ENCODE measurements around the gene MLXIP.
"Not testable (repeated sequence)": the region's sequence is repeated elsewhere in the genome, so short reads cannot be mapped to it uniquely, and the experiment has no call there.

Gene MLXIP, protein sequence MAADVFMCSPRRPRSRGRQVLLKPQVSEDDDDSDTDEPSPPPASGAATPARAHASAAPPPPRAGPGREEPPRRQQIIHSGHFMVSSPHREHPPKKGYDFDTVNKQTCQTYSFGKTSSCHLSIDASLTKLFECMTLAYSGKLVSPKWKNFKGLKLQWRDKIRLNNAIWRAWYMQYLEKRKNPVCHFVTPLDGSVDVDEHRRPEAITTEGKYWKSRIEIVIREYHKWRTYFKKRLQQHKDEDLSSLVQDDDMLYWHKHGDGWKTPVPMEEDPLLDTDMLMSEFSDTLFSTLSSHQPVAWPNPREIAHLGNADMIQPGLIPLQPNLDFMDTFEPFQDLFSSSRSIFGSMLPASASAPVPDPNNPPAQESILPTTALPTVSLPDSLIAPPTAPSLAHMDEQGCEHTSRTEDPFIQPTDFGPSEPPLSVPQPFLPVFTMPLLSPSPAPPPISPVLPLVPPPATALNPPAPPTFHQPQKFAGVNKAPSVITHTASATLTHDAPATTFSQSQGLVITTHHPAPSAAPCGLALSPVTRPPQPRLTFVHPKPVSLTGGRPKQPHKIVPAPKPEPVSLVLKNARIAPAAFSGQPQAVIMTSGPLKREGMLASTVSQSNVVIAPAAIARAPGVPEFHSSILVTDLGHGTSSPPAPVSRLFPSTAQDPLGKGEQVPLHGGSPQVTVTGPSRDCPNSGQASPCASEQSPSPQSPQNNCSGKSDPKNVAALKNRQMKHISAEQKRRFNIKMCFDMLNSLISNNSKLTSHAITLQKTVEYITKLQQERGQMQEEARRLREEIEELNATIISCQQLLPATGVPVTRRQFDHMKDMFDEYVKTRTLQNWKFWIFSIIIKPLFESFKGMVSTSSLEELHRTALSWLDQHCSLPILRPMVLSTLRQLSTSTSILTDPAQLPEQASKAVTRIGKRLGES

DNA sequence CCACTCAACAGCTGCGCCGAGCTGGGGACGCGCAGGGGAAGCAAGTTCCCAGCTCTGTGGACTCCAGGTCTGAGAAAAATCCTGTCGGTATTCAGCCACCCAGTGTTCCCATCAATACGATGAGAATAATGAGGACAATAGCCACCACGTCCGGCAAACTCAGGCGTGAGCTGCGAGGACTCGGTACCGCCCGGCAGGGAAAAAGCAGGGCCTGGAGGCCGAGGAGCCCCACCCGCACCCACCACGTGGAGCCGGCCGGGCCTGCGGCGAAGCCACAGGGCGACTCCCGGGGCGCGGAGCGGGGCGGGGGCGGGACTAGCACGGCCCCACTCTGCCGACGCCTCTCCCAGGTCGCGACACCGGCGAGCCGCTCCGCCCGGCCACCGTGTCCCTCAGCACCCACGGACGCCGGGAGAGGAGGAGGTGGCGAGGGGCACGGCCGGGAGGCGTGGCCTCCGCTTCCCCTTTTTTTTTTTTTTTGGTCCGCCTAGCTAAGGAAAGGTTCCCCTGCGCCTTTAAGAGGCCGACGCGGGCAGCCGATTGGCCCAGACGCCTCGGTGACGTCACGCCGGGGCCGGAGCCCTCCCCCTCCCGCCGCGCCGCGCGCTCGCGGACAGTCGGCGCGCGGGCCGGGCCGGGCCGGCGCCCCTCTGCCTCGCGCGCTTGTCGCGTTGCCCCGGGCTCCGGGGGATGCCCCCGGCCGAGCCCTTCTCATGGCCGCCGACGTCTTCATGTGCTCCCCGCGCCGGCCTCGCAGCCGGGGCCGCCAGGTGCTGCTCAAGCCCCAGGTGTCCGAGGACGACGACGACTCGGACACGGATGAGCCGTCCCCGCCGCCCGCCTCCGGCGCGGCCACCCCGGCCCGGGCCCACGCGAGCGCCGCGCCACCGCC, at the start of gene MLXIP:
Gene MLXIP (plus strand): TSS at position 616 of the 892 bp plus-strand sequence. CDS start 98 bp downstream, at position 714.
- FAIRE-seq: peak; percentile 23
- DNase-seq (ENCODE audit: insufficient read length, low spot score): peak; percentile 91

DNA sequence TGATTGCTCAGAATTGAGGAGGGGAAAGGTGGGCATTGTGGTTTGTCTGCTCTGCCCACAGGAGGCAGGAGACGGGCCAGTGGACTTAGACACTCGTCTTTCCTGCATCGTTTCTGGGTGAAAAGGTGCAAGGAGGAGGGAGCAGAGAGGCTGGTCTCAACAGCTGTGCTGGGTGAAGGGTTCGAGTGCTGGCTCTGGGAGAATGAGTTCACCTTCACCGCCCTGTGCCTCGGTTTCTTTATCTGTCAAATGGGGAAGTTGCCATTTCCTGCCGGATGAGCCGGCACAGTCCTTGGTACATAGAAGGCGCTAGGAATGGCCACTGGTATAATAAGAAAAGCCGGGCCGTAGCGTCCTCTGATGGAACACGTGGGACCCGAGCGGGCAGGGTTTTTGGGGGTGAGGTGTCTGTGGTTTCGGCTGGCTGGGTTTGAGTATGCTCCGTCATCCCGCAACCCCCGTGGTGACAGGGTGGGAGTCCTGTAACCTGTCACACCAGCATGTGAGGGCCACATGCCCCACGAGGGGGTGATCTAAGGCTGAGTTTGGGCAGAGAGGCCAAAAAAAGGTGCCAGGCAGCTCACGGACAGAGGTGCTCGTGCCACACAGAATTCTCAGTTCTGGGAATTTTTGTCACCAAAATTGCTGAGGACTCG, 49.5 kb upstream of the MLXIP start:
- DNase-seq (ENCODE audit: insufficient read length, low spot score) (no peak), FAIRE-seq (no peak)

DNA sequence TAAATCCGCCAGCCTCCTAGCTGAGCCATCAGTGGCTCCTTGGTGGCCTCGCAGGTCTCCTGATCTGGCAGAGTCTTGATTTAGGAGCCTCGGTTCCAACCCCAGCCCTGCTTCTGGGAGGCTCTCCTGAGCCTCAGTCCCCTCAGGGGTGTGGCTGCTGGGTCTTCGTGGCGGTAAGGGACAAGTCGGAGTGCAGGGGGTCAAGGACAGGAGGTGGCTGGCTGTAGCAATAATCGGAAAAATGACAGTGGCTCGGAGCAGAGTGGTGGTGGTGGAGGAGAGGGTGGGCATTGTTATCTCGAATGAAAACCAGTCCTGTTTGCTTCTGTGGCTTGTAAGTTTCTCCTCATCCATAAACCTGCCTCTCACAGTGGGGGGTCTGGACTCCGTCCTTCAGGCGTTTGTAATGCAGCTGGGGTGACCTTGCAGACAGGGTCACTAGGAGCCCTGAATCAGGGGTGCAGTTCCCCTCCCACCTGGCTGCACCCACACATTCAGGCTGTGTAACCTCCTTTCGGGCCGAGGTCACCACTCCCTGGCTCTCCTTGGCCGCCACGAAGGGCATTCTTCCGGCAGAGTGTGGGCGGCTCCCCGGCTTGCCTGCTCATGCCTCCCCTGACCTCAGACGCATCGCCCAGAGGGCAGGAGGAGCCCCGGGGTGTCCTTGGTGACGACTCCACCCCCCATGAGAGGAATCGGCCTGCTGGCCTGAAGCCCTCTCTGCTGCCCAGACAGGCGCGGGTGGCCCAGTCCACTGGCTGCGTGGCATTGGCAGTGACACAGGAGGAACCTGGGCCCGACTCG, 48.7 kb upstream of the MLXIP start:
- FAIRE-seq: peak; percentile 69
- DNase-seq (ENCODE audit: insufficient read length, low spot score): peak; percentile 72

DNA sequence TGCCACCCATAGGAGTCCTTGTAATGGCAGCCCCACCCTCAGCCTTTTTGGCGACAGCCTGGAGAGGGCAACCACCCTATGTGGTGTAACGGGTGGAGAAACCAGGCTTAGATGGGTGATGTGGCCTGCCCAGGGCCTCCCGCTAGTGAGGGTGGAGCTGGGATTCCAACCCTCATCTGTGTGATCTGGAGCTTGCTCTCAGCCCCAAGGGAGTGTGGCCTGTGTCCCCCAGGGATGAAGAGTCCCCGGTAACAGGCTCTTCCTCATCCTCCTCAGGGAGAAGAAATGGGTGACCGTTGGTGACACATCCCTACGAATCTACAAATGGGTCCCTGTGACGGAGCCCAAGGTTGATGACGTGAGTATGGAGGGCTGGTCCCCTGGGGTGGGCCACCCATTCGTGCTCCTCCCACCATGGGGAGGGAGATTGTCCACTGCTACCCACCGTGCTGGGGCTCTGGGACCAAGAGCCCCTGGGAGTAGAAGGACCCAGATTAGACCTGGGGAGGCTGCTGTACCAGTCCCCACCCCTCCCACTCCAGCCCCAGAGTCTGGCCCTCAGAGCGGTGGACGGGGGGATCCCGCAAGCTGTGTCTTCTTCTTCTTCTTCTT, 48.0 kb upstream of the MLXIP start:
- FAIRE-seq: no peak
- no peak for DNase-seq (ENCODE audit: insufficient read length, low spot score)

DNA sequence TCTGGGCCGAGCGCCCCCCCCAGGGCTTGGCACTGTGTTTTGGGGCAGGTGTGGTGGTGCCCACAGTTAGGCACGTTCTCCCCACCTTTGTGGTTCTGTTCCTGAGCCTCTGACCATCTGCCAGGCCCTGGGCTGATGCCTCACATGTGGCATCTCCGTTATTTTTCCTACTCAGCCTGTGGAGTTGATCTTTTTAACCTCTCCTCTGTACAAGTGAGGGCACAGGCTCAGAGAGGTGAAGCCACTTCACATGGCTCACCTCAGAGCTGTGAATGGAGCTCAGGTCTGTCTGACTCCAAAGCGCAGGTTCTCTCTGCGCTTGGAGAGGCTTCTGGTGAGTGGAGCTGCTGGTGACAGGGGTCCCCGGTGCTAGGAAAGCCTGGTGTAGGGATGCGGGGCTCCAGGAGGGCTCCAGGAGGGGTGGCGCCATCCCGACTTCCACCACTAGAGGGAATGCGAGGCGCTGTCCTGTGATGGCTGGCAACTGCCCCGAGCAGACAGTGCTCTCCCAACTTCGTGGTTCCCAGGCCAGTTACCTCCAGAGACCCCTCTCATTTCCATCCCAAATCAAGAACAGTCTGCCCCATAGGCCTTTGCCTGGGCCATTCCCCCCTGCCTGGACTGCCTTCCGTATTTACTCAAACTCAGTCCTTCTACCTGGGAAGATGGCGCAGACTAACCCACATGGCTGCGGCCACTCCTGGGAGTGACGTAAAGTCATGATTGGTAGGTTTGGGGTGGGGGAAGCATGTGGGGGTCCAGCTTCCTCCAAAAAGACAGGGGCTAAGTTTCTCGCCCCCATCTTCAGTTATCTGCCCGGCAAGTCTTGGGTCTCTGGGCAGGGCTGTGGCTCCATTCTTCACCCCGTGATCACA, 47.0 kb upstream of the MLXIP start:
- FAIRE-seq (peak; percentile 68), DNase-seq (ENCODE audit: insufficient read length, low spot score) (peak; percentile 67)

DNA sequence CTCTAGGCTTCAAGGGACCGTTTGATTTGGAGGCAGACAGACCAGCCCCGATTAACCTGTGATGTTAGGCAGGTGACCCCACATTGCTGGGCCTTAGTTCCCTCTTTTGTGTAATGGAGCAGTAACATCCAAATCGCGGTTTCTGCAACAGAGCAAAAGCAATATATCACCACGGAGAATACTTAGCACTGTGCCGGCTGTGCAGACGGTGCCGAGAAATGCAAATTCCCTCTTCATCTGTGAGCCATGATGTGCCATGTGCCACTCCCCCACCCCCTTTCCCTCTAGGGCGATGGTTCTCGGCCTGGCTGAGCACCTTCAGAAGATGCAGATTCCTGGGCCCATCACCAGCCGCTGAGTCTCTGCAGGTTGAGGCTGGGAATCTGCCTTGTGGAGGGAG, 46.0 kb upstream of the MLXIP start:
- no peak for FAIRE-seq
- DNase-seq (ENCODE audit: insufficient read length, low spot score): no peak

DNA sequence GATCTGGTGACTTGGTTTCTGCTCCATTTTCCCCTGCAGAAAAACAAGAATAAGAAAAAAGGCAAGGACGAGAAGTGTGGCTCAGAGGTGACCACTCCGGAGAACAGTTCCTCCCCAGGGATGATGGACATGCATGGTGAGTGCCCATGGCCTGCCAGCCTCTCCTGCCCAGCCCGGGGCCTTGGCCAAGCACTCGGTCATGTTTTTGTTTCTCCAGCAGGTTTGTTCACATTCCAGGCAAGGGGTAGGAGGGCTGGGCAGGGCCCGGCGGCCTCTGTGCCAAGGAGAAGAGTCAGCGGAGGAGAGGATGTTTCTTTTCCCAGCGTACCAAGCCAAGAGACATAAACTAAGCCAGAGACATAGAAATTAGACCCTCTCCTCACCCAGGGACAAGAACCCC, 43.3 kb upstream of the MLXIP start:
- no peak for DNase-seq (ENCODE audit: insufficient read length, low spot score)
- FAIRE-seq: no peak

DNA sequence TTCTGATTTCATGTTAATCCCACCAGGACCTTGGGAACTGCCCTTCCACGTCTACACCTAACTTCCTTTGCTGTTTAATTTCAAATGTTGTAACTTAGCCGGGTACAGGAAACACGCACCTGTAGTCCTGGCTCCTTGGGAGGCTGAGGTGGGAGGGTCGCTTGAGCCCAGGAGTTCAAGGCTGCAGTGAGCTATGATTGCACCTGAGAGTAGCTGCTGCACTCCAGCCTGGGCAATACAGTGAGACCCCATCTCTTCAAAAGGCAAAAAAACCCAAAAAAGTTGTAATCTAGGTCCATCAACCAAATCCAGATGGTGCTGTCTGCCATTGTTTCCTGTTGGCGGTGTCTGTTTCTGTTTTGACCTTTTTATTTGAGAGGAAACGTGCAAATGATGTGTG, 42.4 kb upstream of the MLXIP start:
- no peak for FAIRE-seq
- no peak for DNase-seq (ENCODE audit: insufficient read length, low spot score)

DNA sequence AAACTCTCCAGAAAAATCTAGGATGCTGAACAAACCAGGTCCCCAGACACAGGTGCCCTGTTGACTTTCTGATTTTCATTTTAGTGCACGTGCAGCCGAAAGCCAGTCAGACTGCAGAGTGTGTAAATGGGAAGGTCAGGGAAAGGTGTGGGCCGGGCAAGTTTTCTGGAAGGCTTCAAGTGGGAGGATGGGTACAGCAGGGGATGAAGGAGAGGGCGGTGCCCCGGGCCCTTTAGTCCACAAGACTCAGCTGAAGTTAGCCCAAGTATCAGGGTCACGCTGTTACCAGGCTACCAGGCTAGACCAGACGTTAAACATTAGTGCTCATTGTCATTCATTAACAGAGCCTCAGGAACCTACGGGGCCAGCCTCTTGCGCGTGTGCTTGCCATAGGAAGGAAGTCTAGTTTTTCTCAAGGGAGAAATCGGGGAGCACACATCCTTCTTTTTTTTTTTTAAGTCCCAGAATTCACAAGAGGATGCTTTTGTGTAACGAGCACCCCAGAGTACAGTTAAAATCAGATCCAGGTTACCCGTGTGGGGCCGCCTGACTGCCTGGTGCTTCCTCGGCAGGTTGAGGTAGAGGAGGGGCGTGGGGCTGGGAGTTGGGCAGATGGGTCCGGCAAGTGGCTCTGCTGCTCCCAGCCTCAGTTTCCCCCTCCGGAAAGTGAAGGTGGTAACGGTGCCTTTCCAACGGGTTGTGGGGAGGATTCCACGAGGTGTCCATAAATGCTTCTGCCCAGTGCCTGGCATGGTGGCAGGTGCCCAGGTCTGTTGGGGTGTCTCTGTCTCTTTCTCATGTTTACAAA, 37.8 kb upstream of the MLXIP start:
- no peak for FAIRE-seq
- DNase-seq (ENCODE audit: insufficient read length, low spot score): no peak

DNA sequence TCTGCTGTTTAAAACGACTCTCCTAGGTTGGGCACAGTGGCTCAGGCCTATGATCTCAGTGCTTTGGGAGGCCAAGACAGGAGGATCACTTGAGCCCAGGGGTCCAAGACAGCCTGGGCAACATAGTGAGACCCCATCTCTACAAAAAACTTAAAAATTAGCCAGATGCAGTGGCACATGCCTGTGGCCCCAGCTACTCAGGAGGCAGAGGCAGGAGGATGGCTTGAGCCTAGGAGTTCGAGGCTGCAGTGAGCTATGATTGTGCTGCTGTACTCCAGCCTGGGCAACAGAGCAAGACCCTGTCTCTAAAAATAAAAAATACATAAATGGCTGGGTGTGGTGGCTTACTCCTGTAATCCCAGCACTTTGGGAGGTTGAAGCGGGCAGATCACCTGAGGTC, 37.1 kb upstream of the MLXIP start:
- not testable (repeated sequence) for FAIRE-seq; DNase-seq (ENCODE audit: insufficient read length, low spot score)

DNA sequence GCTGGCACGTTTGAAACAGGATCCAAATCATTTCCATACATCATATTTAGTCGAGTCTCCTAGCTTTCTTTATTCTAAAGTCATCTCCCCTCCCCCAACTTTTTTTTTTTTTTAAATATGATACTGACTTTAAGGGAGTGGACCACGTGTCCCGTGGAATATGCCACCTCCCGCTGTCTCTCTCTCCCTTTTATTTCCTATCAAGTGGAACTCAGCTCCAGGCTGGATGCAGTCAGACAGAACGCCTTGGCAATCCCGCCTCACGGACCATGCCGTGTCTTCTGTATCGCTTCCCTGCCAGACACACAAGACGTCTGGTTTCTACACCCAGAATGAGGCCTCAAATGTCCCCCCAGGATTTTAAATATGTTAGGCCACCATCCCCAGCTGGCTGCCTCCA, 35.6 kb upstream of the MLXIP start:
- FAIRE-seq (no peak), DNase-seq (ENCODE audit: insufficient read length, low spot score) (no peak)

DNA sequence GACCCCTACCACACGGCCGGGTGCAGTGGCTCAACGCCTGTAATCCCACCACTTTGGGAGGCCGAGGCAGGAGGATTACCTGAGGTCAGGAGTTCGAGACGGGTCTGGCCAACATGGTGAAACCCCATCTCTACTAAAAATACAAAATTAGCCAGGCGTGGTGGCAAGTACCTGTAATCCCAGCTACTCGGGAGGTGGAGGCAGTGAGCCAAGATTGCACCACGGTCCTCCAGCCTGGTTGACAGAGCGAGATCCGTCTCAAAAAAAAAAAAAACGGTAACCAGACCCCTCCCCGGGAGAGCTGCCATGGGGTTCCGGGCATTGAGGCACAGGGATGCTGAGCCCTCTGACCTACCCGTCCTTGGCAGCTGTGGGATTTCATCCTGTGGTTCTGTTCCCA, 35.1 kb upstream of the MLXIP start:
- DNase-seq (ENCODE audit: insufficient read length, low spot score): no peak
- FAIRE-seq: no peak

DNA sequence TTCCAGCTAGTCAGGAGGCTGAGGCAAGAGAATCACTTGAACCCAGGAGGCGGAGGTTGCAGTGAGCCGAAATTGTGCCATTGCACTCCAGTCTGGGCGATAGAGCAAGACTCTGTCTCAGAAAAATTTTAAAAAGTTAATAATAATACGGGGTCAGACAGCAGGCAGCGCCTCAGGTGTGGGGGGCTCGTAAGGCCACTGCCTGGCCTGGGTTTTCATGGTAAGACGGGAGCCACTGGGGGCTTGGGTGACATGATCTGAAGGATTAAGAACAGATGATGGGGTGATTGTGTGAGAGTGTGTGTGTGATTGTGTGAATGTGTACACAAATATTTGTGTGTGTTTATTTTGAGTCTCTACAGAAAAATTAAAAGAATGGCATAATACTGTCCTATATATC, 33.3 kb upstream of the MLXIP start:
- no peak for FAIRE-seq
- no peak for DNase-seq (ENCODE audit: insufficient read length, low spot score)

DNA sequence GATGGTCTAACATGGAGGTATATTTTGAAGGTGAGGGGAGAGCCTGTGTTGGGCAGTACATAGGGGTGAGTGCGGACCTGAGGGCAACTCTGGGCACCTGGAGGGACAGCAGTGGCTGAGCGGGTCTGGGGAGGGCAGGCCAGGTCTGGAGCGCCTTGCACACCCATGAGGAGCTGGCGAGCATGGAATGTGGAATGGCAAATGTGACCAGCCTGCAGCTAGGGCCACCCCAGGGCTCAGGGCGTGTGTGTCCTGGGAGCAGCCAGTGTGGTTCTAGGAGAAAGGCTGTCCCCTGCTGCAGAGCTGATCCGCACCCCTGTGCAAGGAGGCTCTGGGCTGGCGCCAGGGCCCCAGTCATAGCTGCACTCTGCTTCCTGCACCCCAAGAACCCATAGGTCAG, 32.4 kb upstream of the MLXIP start:
- DNase-seq (ENCODE audit: insufficient read length, low spot score): no peak
- no peak for FAIRE-seq

DNA sequence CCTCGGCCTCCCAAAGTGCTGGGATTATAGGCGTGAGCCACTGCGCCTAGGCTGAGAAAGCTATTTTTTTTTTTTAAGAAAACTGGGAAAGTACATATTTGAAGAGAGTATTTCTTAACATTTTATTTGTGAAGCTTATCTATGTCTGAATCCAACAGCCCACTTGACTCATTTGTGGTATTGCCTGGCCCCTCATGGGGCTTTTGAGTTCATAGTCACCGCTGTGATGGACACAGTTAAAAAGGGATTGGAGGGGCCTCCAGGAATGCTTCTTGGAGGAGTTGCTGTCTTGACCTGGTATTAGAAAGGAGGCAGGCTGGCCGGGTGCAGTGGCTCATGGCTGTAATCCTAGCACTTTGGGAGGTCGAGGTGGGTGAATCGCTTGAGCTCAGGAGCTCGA, 30.4 kb upstream of the MLXIP start:
- FAIRE-seq (no peak), DNase-seq (ENCODE audit: insufficient read length, low spot score) (no peak)

DNA sequence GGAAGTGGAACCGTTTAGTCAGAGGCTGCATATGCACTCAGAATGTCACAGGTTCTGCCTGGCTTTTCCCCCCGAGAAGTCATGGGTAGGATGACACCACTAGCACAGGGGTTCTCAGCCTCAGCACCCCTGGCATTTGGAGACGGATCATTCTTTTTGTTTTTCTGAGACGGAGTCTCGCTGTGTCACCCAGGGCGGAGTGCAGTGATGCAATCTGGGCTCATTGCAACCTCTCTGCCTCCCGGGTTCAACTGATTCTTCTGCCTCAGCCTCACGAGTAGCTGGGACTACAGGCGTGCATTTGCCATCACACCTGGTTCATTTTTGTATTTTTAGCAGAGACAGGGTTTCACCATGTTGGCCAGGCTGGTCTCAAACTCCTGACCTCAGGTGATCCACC, 28.7 kb upstream of the MLXIP start:
- DNase-seq (ENCODE audit: insufficient read length, low spot score) (no peak), FAIRE-seq (no peak)

DNA sequence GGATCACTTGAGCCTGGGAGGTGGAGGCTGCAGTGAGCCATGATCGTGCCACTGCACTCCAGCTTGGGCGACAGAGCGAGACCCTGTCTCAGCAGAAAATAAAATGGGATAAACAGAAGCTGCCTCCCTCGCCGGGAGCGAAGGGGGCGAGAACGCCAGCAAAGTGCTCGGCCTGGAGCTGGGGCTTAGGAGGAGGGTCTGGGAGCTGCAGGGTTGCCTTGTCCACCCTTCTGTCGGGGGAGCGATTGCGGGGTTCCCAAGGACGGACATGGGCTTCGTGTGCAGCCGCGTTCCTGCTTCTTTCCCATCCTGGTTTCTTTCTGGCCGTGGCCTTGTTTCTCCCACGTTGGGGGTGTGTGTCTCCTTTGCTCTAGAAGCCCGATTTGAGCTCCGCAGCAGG, 27.9 kb upstream of the MLXIP start:
- DNase-seq (ENCODE audit: insufficient read length, low spot score) (no peak), FAIRE-seq (no peak)

Measured in HTR-8/SVneo (cell line).